ENCODE measurements around the gene PCDH15. TPM values are rescaled to one million over a fixed set of nuclear protein-coding genes. Genes with fewer than 3 reads are reported as not detected.

The PCDH15 gene
- total and polyA plus RNA-seq, 12 donors = 1.9 to 34.2 (median 10.2) TPM

GRCh38 chr10:54282012-54282411 is 519.0 kb downstream of the PCDH15 start:
- Histone ChIP-seq H3K9me3 (replicated peaks in 1 of 3) (no peaks in the 10 kb centered on the region), H3K36me3 (replicated peaks in 1 of 2) (no peaks in the 10 kb centered on the region), H3K27ac (no peak overlapping the region), H3K4me3 (no peak overlapping the region), H3K27me3 (no peaks in the 10 kb centered on the region), H3K4me1 (replicated peaks in 1 of 2) (no peaks in the 10 kb centered on the region)
- 58 to 71% (median 70%) methylated on average over 2 of the region's 2 CpGs for WGBS, 4 donors
- intact Hi-C loops (cut with DNase I) = no loop called here
- TF ChIP-seq CTCF (IDR thresholded peaks at IDR 0.05) = no peak
- no peak for TF ChIP-seq POLR2A (IDR thresholded peaks at IDR 0.05)
- no peak for DNase-seq

GRCh38 chr10:54266395-54266794 is 534.6 kb downstream of the PCDH15 start:
- H3K4me3 ChIP-seq = no peak overlapping the region
- H3K4me1 ChIP-seq (replicated peaks in 1 of 2) = no peaks in the 10 kb centered on the region
- TF ChIP-seq POLR2A (IDR thresholded peaks at IDR 0.05) = no peak
- TF ChIP-seq CTCF (IDR thresholded peaks at IDR 0.05) = no peak
- H3K27ac ChIP-seq = no peak overlapping the region
- 56 to 75% (median 65%) methylated on average over 1 of the region's 1 CpG for WGBS, 4 donors
- H3K36me3 ChIP-seq (replicated peaks in 1 of 2) = no peaks in the 10 kb centered on the region
- H3K27me3 ChIP-seq = no peaks in the 10 kb centered on the region
- no peaks in the 10 kb centered on the region for H3K9me3 ChIP-seq (replicated peaks in 1 of 3)
- intact Hi-C loops (cut with DNase I) = no loop called here
- DNase-seq = no peak

- DNase-seq = no peak
- H3K9me3 ChIP-seq (replicated peaks in 1 of 3) = no peaks in the 10 kb centered on the region
These were observed 538.3 kb downstream of the PCDH15 start for GRCh38 chr10:54262726-54263125.

GRCh38 chr10:54259104-54259503 is 541.9 kb downstream of the PCDH15 start:
- Histone ChIP-seq H3K4me3 (no peak overlapping the region), H3K27ac (no peak overlapping the region), H3K4me1 (replicated peaks in 1 of 2) (no peaks in the 10 kb centered on the region), H3K36me3 (replicated peaks in 1 of 2) (no peaks in the 10 kb centered on the region), H3K9me3 (replicated peaks in 1 of 3) (no peaks in the 10 kb centered on the region), H3K27me3 (no peaks in the 10 kb centered on the region)
- intact Hi-C loops (cut with DNase I) = no loop called here
- 43 to 52% (median 49%) methylated on average over 2 of the region's 2 CpGs for WGBS, 4 donors
- DNase-seq = no peak
- TF ChIP-seq CTCF (IDR thresholded peaks at IDR 0.05) = no peak
- TF ChIP-seq POLR2A (IDR thresholded peaks at IDR 0.05) = no peak

More at GRCh38 chr10:54262726-54263125, 538.3 kb downstream of the PCDH15 start:
- no peak for TF ChIP-seq CTCF (IDR thresholded peaks at IDR 0.05)
- TF ChIP-seq POLR2A (IDR thresholded peaks at IDR 0.05) = no peak
- H3K4me3 ChIP-seq = no peak overlapping the region
- H3K27ac ChIP-seq = no peak overlapping the region
- intact Hi-C loops (cut with DNase I) = no loop called here
- no peaks in the 10 kb centered on the region for H3K36me3 ChIP-seq (replicated peaks in 1 of 2)
- no peaks in the 10 kb centered on the region for H3K27me3 ChIP-seq
- H3K4me1 ChIP-seq (replicated peaks in 1 of 2) = no peaks in the 10 kb centered on the region
- WGBS, 4 donors = 79 to 92% (median 88%) methylated on average over 2 to 5 of the region's 5 CpGs
